ENCODE measurements around the gene INHBE. TPM values are rescaled to one million over a fixed set of nuclear protein-coding genes. Genes with fewer than 3 reads are reported as not detected.

Gene INHBE
- total and polyA plus RNA-seq, 2 of the 8 experiments (the other 6 are each of a cell fraction or from before 2014, with no cell fraction given) = 10.2 to 18.8 TPM

DNA sequence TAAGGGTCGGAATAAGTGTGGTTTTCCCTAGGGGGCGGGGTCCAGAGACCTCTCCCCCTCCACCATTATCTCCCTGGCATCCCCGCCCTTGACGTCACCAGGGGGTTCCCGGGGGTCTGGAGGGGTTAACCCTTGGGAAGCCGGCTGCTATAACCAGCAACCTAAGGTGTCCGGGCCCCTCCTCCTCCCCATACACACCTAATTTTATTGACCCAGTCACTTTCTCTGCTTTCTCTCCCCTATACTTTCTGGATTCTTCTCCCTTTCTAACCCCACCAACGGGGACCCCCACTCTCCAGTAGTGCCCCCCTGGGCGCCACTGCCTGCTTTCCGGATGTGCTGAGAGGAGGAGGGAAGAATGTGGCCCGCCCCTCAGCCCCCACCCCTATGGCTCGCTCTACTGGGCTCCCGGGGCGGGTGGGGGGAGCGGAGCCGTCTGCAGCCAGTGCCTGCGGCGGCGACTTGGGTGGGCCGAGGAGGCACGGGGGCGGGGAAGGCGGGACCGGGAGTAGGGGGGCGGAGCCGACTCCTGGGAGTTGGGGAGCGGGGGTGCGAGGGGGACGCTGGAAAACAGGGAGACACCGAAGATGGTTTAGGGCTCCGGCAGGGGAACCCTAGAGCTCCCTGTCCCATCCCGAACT, 6.3 kb downstream of the INHBE start (continued):
- TF ChIP-seq, protein P1, sequence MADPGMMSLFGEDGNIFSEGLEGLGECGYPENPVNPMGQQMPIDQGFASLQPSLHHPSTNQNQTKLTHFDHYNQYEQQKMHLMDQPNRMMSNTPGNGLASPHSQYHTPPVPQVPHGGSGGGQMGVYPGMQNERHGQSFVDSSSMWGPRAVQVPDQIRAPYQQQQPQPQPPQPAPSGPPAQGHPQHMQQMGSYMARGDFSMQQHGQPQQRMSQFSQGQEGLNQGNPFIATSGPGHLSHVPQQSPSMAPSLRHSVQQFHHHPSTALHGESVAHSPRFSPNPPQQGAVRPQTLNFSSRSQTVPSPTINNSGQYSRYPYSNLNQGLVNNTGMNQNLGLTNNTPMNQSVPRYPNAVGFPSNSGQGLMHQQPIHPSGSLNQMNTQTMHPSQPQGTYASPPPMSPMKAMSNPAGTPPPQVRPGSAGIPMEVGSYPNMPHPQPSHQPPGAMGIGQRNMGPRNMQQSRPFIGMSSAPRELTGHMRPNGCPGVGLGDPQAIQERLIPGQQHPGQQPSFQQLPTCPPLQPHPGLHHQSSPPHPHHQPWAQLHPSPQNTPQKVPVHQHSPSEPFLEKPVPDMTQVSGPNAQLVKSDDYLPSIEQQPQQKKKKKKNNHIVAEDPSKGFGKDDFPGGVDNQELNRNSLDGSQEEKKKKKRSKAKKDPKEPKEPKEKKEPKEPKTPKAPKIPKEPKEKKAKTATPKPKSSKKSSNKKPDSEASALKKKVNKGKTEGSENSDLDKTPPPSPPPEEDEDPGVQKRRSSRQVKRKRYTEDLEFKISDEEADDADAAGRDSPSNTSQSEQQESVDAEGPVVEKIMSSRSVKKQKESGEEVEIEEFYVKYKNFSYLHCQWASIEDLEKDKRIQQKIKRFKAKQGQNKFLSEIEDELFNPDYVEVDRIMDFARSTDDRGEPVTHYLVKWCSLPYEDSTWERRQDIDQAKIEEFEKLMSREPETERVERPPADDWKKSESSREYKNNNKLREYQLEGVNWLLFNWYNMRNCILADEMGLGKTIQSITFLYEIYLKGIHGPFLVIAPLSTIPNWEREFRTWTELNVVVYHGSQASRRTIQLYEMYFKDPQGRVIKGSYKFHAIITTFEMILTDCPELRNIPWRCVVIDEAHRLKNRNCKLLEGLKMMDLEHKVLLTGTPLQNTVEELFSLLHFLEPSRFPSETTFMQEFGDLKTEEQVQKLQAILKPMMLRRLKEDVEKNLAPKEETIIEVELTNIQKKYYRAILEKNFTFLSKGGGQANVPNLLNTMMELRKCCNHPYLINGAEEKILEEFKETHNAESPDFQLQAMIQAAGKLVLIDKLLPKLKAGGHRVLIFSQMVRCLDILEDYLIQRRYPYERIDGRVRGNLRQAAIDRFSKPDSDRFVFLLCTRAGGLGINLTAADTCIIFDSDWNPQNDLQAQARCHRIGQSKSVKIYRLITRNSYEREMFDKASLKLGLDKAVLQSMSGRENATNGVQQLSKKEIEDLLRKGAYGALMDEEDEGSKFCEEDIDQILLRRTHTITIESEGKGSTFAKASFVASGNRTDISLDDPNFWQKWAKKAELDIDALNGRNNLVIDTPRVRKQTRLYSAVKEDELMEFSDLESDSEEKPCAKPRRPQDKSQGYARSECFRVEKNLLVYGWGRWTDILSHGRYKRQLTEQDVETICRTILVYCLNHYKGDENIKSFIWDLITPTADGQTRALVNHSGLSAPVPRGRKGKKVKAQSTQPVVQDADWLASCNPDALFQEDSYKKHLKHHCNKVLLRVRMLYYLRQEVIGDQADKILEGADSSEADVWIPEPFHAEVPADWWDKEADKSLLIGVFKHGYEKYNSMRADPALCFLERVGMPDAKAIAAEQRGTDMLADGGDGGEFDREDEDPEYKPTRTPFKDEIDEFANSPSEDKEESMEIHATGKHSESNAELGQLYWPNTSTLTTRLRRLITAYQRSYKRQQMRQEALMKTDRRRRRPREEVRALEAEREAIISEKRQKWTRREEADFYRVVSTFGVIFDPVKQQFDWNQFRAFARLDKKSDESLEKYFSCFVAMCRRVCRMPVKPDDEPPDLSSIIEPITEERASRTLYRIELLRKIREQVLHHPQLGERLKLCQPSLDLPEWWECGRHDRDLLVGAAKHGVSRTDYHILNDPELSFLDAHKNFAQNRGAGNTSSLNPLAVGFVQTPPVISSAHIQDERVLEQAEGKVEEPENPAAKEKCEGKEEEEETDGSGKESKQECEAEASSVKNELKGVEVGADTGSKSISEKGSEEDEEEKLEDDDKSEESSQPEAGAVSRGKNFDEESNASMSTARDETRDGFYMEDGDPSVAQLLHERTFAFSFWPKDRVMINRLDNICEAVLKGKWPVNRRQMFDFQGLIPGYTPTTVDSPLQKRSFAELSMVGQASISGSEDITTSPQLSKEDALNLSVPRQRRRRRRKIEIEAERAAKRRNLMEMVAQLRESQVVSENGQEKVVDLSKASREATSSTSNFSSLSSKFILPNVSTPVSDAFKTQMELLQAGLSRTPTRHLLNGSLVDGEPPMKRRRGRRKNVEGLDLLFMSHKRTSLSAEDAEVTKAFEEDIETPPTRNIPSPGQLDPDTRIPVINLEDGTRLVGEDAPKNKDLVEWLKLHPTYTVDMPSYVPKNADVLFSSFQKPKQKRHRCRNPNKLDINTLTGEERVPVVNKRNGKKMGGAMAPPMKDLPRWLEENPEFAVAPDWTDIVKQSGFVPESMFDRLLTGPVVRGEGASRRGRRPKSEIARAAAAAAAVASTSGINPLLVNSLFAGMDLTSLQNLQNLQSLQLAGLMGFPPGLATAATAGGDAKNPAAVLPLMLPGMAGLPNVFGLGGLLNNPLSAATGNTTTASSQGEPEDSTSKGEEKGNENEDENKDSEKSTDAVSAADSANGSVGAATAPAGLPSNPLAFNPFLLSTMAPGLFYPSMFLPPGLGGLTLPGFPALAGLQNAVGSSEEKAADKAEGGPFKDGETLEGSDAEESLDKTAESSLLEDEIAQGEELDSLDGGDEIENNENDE (IDR thresholded peaks at IDR 0.05; ENCODE audit: insufficient replicate concordance, low read length) = peak; percentile 46
- no peak; the same call in 1 of the 2 replicates for TF ChIP-seq KDM1A (IDR thresholded peaks at IDR 0.05; ENCODE audit: borderline replicate concordance, low read length)
- TF ChIP-seq TCF12 (IDR thresholded peaks at IDR 0.05; ENCODE audit: low read depth, low read length) = 0 out of 2 replicates have a peak, but pooled peaks have one; percentile 3
- TF ChIP-seq CBX5 (IDR thresholded peaks at IDR 0.05; ENCODE audit: low read depth, low read length) = no peak
- TF ChIP-seq EGR1 (IDR thresholded peaks at IDR 0.05; ENCODE audit: borderline replicate concordance, low read depth, low read length) = no peak
- TF ChIP-seq, protein P2, sequence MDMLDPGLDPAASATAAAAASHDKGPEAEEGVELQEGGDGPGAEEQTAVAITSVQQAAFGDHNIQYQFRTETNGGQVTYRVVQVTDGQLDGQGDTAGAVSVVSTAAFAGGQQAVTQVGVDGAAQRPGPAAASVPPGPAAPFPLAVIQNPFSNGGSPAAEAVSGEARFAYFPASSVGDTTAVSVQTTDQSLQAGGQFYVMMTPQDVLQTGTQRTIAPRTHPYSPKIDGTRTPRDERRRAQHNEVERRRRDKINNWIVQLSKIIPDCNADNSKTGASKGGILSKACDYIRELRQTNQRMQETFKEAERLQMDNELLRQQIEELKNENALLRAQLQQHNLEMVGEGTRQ (IDR thresholded peaks at IDR 0.05; ENCODE audit: low read length) = no peak
- TF ChIP-seq HDAC2 (IDR thresholded peaks at IDR 0.05; ENCODE audit: borderline replicate concordance in 1 of 2, low read depth in 2 of 2, low read length in 2 of 2) = no peak
- 0 out of 3 replicates have a peak, but pooled peaks of 1 of the 2 experiments have one; percentile 17 for TF ChIP-seq EP300 (IDR thresholded peaks at IDR 0.05; ENCODE audit: borderline replicate concordance in 1 of 2, low read depth in 2 of 2, low read length in 2 of 2)
